ENCODE data around the gene SLC25A21. TPM values are rescaled to one million over a fixed set of nuclear protein-coding genes. Genes with fewer than 3 reads are reported as not detected.
A peak's percentile ranks its signal among the peaks of the same experiment; 100 is the strongest.

SLC25A21 gene
- polyA plus RNA-seq, 2 of the 4 experiments (the other 2 are of a cell fraction): 0.68 to 1.4 TPM

- TF ChIP-seq PBX3 (IDR thresholded peaks at IDR 0.05) (no peak), KDM5A (IDR thresholded peaks at IDR 0.05) (no peak), ESRRA (IDR thresholded peaks at IDR 0.05; ENCODE audit: borderline replicate concordance, low read length) (no peak), HMGXB4 (CRISPR knock-in tag; IDR thresholded peaks at IDR 0.05; ENCODE audit: borderline replicate concordance) (no peak), NR3C1 (IDR thresholded peaks at IDR 0.05) (no peak), HOXB13 (CRISPR knock-in tag; IDR thresholded peaks at IDR 0.05; ENCODE audit: low read depth) (no peak), PHF8 (IDR thresholded peaks at IDR 0.05; ENCODE audit: borderline replicate concordance, low read depth) (no peak)
Observed at GRCh38 chr14:36797634-36798033, 374.8 kb downstream of the SLC25A21 start (continued).

- Histone ChIP-seq H3K4me1 (peaks cover 6% of the 10 kb centered on the region; the same call in 2 of the 3 replicates), H3K4me2 (peak overlapping the region; percentile 34; the same call in 1 of the 3 replicates), H3K4me3 (no peak overlapping the region), H3K27ac (no peak overlapping the region), H3K9me3 (no peaks in the 10 kb centered on the region)
- DNase-seq (ENCODE audit: low read depth in 1 of 2, low spot score in 1 of 2) (no peak), FAIRE-seq (no peak), ATAC-seq (no peak)
- TF ChIP-seq MAZ (IDR thresholded peaks at IDR 0.05; ENCODE audit: borderline replicate concordance, low read depth, low read length) (no peak), MAFK (IDR thresholded peaks at IDR 0.05; ENCODE audit: partially characterized antibody) (peak; percentile 47)
- WGBS (ENCODE audit: missing lambda C conversion rate): 39% methylated on average over 1 of the region's 1 CpG
- ChIA-PET CTCF (no interaction called here), POLR2A (no interaction called here)
Observed at GRCh38 chr14:36791402-36791801, 381.0 kb downstream of the SLC25A21 start.

- 96% methylated on average over 1 of the region's 1 CpG for WGBS (ENCODE audit: missing lambda C conversion rate)
- Histone ChIP-seq H3K4me1 (no peaks in the 10 kb centered on the region), H3K4me2 (no peak overlapping the region), H3K27ac (no peak overlapping the region), H3K4me3 (no peak overlapping the region), H3K9me3 (no peaks in the 10 kb centered on the region)
- ChIA-PET CTCF (interaction anchor here (1.7 kb wide), 1 partner anchor 157 kb away, joined by 4 read pairs; no protein-coding TSS in a partner anchor), POLR2A (no interaction called here)
- no peak for TF ChIP-seq CTCF (IDR thresholded peaks at IDR 0.05)
- FAIRE-seq (no peak), DNase-seq (ENCODE audit: low read depth in 1 of 2, low spot score in 1 of 2) (no peak), ATAC-seq (no peak)
Observed at GRCh38 chr14:36785511-36785910, 386.9 kb downstream of the SLC25A21 start.

GRCh38 chr14:36784541-36784940 lies 387.9 kb downstream of the SLC25A21 start:
- ATAC-seq (no peak), FAIRE-seq (no peak), DNase-seq (ENCODE audit: low read depth in 1 of 2, low spot score in 1 of 2) (no peak)
- ChIA-PET CTCF (interaction anchor here (1.2 to 2.1 kb wide), 4 partner anchors 10 to 158 kb away, joined by 3 to 4 read pairs (median 3); no protein-coding TSS in a partner anchor), POLR2A (no interaction called here)
- Histone ChIP-seq H3K4me1 (no peaks in the 10 kb centered on the region), H3K9me3 (no peaks in the 10 kb centered on the region), H3K4me2 (no peak overlapping the region), H3K27ac (no peak overlapping the region), H3K4me3 (no peak overlapping the region)
- TF ChIP-seq ELK1 (IDR thresholded peaks at IDR 0.05; ENCODE audit: low read depth, low read length) (no peak), EHMT2 (IDR thresholded peaks at IDR 0.05; ENCODE audit: low read depth) (no peak), HOXA7 (CRISPR knock-in tag; IDR thresholded peaks at IDR 0.05) (no peak), CEBPB (IDR thresholded peaks at IDR 0.05) (no peak), MAX (IDR thresholded peaks at IDR 0.05) (no peak), POLR2A (IDR thresholded peaks at IDR 0.05; ENCODE audit: low read length) (no peak), ZSCAN20 (CRISPR knock-in tag; IDR thresholded peaks at IDR 0.05) (no peak), USF2 (IDR thresholded peaks at IDR 0.05) (no peak), MAZ (IDR thresholded peaks at IDR 0.05; ENCODE audit: borderline replicate concordance, low read depth, low read length) (no peak), CBX2 (IDR thresholded peaks at IDR 0.05; ENCODE audit: borderline replicate concordance, low read depth) (no peak), RAD21 (conservative IDR thresholded peaks at IDR 0.05 in 1 of 2, IDR thresholded peaks at IDR 0.05 in 1 of 2) (no peak), NFE2L2 (conservative IDR thresholded peaks at IDR 0.05; ENCODE audit: low read length) (no peak), SREBF2 (IDR thresholded peaks at IDR 0.05) (no peak), EP300 (IDR thresholded peaks at IDR 0.05) (no peak)
- 53% methylated on average over 1 of the region's 1 CpG for WGBS (ENCODE audit: missing lambda C conversion rate)
